ENCODE results near the gene TYK2. TPM values are rescaled to one million over a fixed set of nuclear protein-coding genes. Genes with fewer than 3 reads are reported as not detected.

TYK2 gene
- total and polyA plus RNA-seq, 2 of the 13 experiments (the other 11 are each of a cell fraction or from before 2014, with no cell fraction given) = 38.8 to 60.1 TPM

- Histone ChIP-seq H3K4me3 (replicated peaks in 1 of 3; ENCODE audit: insufficient read depth in 1 of 3, low read depth in 2 of 3, low read length in 3 of 3) (no peak within 1 kb of the TSS), H3K4me1 (ENCODE audit: insufficient read depth, low read length) (peaks cover 3% of the 10 kb centered on the region), H2AFZ (ENCODE audit: low read length) (no peak within 1 kb of the TSS), H3K4me2 (ENCODE audit: low read depth, low read length) (no peak within 1 kb of the TSS), H3K9ac (ENCODE audit: insufficient read depth, low read depth, low read length) (no peak within 1 kb of the TSS), H3K27me3 (ENCODE audit: control insufficient read depth in 1 of 2, insufficient read depth in 2 of 2, low read length in 2 of 2) (no peaks in the 10 kb centered on the region; a peak in 1 of 5 replicates), H3K27ac (ENCODE audit: extremely low read length, insufficient read depth, low read length) (no peak within 1 kb of the TSS), H3K9me3 (ENCODE audit: low read length) (no peaks in the 10 kb centered on the region), H4K20me1 (ENCODE audit: insufficient read depth, low read length) (no peaks in the 10 kb centered on the region), H3K79me2 (ENCODE audit: insufficient read depth, low read length) (peaks cover under 1% of the 10 kb centered on the region), H3K36me3 (replicated peaks in 1 of 2; ENCODE audit: control insufficient read depth in 1 of 2, insufficient read depth in 2 of 2, low read length in 2 of 2) (peaks cover 0 to 5% of the 10 kb centered on the region in 2 experiments; a peak in 1 of 5 replicates)
- in situ Hi-C loops (cut with HindIII; ENCODE audit: extremely low pct_ligation_motif_present, low pct_unique_long_range_greater_than_20kb) (no loop called here), intact Hi-C loops (cut with micrococcal nuclease; ENCODE audit: unreplicated experiment) (no loop called here)
- POLR2A ChIA-PET = interaction anchor here (0.8 to 1.4 kb wide), 2 partner anchors 10 to 25 kb away, joined by 3 to 4 read pairs; no protein-coding TSS in a partner anchor
- TF ChIP-seq FOXC1 (CRISPR knock-in tag; IDR thresholded peaks at IDR 0.05; ENCODE audit: borderline replicate concordance) = no peak
- peak; percentile 73 for TF ChIP-seq AGO2 (optimal IDR thresholded peaks at IDR 0.05; ENCODE audit: low read depth, low read length)
- no peak for DNase-seq (ENCODE audit: low spot score)
- no peak for ATAC-seq
- WGBS (ENCODE audit: low lambda C conversion rate) = 92% methylated on average over 16 of the region's 24 CpGs
- CTCF ChIA-PET (ENCODE audit: low intra/inter-chr PET ratio, low total read pairs) = no interaction called here
- no TSS peak for BruUV-seq (replicated peaks)
- no peak for FAIRE-seq
Measured at GRCh38 chr19:10309423-10309822, 70.9 kb downstream of the TYK2 start, which contains the start of gene ZGLP1. Gene ZGLP1 (minus strand): TSS chr19:10309815.

- H3K9me3 ChIP-seq (ENCODE audit: low read length) = no peaks in the 10 kb centered on the region
- intact Hi-C loops (cut with micrococcal nuclease; ENCODE audit: unreplicated experiment) (no loop called here), in situ Hi-C loops (cut with HindIII; ENCODE audit: extremely low pct_ligation_motif_present, low pct_unique_long_range_greater_than_20kb) (no loop called here)
- POLR2A ChIA-PET = no interaction called here
- H2AFZ ChIP-seq (ENCODE audit: low read length) = no peak overlapping the region
- no peak for DNase-seq (ENCODE audit: low spot score)
- no peak overlapping the region for H3K27ac ChIP-seq (ENCODE audit: extremely low read length, insufficient read depth, low read length)
- peaks cover 0 to 5% of the 10 kb centered on the region in 2 experiments; a peak in 1 of 5 replicates for H3K36me3 ChIP-seq (replicated peaks in 1 of 2; ENCODE audit: control insufficient read depth in 1 of 2, insufficient read depth in 2 of 2, low read length in 2 of 2)
- ATAC-seq = no peak
- H4K20me1 ChIP-seq (ENCODE audit: insufficient read depth, low read length) = no peaks in the 10 kb centered on the region
- H3K9ac ChIP-seq (ENCODE audit: insufficient read depth, low read depth, low read length) = no peak overlapping the region
- no peaks in the 10 kb centered on the region; a peak in 1 of 5 replicates for H3K27me3 ChIP-seq (ENCODE audit: control insufficient read depth in 1 of 2, insufficient read depth in 2 of 2, low read length in 2 of 2)
- WGBS (ENCODE audit: low lambda C conversion rate) = 96% methylated on average over 5 of the region's 5 CpGs
- no peak overlapping the region for H3K4me2 ChIP-seq (ENCODE audit: low read depth, low read length)
- CTCF ChIA-PET (ENCODE audit: low intra/inter-chr PET ratio, low total read pairs) = no interaction called here
- no TSS peak for BruUV-seq (replicated peaks)
- no peak overlapping the region for H3K4me3 ChIP-seq (replicated peaks in 1 of 3; ENCODE audit: insufficient read depth in 1 of 3, low read depth in 2 of 3, low read length in 3 of 3)
- peaks cover 4% of the 10 kb centered on the region; the same call in 1 of the 2 replicates for H3K4me1 ChIP-seq (ENCODE audit: insufficient read depth, low read length)
- no peak for FAIRE-seq
- H3K79me2 ChIP-seq (ENCODE audit: insufficient read depth, low read length) = no peaks in the 10 kb centered on the region
- TF ChIP-seq PHB2 (IDR thresholded peaks at IDR 0.05; ENCODE audit: partially characterized antibody) (no peak), MZF1 (CRISPR knock-in tag; IDR thresholded peaks at IDR 0.05; ENCODE audit: borderline replicate concordance) (no peak), ZNF629 (CRISPR knock-in tag; conservative IDR thresholded peaks at IDR 0.05) (peak; percentile 77), ZNF468 (CRISPR knock-in tag; IDR thresholded peaks at IDR 0.05) (no peak), ZBTB40 (IDR thresholded peaks at IDR 0.05) (no peak), ZBTB40 (CRISPR knock-in tag; IDR thresholded peaks at IDR 0.05) (no peak), ZNF510 (CRISPR knock-in tag; IDR thresholded peaks at IDR 0.05; ENCODE audit: low read depth) (no peak)
Measured at GRCh38 chr19:10306327-10306726, 74.0 kb downstream of the TYK2 start.
